NCI-H2029 treated with DMSO at 0.1 percent for 48 hours (cell line): Measurements from ENCODE around the gene ATP1A2.

ENCODE experiments used
- DNase-seq: peaks from one replicate; lab custom pipeline; 2025; lab: John Stamatoyannopoulos, UW

Gene ATP1A2

DNA sequence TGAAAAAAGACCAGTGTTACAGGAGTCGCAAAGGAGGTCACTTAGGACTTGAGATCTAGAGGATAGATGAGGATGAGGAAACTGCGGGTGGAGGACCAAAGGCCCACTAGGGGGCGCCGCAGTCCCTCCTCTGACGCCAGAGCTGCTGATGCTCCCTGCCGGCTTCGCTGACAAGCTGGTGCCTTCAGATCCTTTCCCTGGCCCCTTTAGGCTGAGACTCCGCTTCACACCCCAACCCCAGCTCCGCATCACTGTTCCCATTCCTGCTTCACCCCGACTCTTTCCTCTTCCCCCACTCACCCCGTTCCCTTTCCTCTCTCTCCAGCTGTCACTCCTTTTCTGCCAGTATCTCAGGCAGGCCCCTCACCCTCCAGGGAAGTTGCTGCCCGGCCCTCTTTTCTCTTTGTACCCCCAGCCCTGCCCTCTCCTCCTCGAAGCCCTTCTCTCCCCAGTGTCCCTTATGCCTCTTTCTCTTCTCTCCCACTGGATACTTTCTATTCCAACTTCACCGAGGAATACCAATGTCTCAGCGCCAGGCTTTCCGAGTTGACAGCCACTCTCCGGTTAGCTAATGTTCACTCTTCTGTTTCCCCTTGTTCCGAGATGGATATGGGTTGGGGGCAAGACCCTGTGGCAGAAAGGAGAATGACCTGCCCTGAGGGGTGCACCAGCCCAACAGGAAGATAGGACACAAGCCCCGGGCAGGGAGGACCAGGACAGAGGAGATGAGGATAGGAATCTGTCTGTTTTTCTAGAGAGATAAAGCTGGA, 29.7 kb upstream of the ATP1A2 start:
- DNase-seq, result peak; percentile 6

DNA sequence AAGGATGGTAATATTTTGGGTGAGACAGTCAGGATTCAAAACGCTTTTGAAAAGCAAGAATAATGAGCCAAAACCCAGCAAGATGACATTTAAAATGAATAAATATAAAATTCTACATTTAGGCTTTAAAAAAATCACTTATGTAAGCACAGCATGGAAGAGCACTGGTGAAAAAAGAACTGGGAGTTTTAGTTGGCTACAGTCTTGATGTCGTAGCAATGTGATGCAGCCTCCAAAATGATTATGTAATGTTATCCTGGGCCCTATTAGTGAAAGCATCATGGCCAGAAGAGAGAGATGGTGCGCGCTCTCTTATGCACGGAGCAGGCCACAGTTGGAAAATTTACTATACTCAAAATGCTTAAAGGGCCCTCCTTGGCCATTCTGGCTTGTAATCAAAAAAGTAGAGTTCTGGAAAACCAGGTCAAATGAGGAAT, 29.1 kb upstream of the ATP1A2 start:
- no peak for DNase-seq

DNA sequence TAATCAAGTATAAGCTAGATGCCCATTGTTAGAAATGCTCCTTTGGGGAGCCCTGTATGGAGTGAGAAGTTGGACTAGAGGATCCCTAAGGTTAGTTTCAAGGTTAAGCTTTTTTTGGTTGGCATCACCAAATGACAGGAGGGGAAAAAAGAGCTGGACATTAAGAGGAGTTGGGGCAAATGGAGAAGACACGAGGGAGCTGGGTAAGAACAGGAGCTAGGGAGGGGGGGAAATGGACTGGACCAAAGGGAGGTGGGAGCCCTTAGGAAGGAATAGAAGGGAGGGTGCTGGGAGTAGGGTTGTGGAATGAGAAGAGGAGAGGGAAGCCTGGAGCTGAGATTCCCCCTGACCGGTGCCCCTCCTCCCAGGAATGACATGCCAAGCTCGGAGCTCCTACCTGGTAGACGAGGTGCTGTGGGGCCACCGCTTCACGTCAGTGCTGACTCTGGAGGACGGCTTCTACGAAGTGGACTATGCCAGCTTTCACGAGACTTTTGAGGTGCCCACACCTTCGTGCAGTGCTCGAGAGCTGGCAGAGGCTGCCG, 28.4 kb upstream of the ATP1A2 start:
- DNase-seq, result no peak

DNA sequence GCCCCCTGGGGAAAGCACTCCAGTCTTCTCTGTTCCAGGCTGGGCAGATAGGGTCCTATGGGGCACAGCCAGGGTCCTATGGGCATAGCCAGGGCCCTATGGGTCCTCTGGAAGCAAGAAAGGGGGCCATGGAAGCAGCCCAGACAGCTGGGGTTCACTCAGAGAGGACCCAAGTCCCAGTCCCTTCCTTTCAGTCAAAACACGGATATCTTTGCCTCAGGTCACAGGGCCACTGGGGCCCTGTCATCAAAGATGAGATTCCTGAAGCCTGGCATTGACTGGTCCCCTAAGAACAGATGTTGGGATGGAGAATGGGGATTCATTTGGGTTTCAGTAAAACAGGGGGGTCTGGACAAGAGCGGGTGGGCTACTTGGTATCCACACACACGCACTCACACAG, 25.7 kb upstream of the ATP1A2 start:
- no peak for DNase-seq

DNA sequence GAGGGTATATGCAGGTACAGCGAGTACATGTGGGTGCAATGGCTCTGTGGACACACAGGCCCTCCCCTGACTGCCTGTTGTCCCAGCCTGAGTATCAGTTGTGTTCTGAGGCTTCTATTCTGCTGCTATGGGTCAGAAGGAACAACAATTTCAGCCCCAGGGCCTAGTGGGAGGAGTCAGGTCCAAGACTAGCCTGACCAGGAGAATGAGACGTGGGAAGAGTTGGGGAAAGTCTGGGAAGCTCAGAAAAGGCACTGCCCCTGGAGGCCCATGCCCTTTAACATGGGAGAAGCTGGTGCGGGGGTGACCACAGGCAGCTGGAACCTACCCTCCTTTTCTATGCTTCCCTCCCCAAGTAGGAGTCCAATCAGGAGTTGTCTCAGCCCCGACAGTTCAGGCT, 24.8 kb upstream of the ATP1A2 start:
- DNase-seq, result no peak

DNA sequence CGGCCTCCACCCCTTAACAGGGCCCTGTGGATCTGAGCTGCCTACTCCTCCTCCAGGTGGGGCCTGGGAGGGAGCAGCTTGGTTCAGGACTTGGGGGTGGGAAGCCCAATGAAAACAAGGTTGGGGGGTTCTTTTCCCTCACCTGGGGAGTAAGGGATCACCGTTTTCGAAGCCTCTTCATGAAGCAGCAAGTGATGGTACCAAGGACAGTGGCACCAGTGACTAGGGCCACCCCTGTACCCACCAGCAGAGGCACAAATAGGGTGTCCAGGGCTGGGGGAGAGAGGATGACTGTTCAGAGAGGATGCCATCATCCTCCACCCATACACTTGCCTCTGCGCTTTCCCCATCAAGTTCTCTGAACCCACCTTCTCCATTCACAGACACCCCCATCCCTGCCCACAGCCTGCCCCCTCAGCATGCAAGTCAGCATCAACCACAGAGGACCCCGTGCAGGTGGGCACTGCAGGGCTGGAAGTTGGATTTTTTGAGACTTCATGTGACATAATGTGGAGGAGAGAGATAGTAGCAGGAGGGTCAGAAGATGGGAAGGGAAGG, 23.8 kb upstream of the ATP1A2 start:
- no peak for DNase-seq

DNA sequence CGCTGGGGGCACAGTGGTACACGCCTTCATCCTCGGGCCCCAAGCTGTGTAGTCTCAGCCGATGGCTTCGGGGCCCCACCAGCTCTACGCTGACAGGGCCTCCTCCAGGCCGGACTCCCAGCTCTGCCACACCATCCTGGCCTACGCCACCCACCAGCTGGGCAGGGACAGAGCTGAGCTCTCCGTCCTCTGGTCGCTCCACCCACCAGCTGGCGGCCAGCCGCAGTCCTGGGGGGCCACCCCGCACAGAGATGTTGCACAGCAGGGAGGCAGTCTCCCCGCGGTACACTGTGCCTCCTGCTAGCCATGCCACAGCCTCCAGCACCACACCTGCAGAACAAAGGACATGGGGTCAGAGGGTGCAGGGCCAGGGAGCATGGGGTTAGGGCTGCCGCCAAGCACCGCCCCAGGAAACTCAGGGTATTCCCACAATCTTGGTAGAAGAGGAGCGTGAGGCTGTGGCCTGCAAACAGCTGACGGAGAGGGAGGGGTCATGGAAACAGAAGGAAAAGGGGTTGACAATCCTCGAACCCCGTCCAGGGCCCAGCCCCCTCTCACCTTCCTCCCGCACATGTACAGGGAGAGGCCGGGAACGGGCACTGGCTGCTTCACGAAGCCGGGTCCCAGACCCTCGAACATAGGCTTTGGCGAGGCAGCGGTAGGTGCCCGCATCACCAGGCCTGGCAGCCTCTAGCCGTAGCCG, 23.0 kb upstream of the ATP1A2 start:
- DNase-seq, result no peak

DNA sequence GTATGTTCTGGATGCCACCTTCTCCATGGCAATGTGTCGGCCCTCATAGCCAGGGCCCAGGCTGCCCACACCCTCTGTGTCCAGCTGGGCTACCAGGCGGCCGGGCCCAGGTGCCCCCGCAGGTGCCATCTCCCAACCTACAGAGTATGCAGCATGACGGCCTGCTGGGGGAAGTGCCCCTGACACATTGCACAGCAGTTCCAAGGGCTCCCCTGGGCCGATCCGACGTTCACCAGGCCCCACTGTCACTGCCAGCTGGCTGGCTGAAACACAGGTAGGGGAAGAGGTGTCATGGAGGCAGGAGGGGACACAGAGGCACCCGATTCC, 22.5 kb upstream of the ATP1A2 start:
- DNase-seq, result no peak

DNA sequence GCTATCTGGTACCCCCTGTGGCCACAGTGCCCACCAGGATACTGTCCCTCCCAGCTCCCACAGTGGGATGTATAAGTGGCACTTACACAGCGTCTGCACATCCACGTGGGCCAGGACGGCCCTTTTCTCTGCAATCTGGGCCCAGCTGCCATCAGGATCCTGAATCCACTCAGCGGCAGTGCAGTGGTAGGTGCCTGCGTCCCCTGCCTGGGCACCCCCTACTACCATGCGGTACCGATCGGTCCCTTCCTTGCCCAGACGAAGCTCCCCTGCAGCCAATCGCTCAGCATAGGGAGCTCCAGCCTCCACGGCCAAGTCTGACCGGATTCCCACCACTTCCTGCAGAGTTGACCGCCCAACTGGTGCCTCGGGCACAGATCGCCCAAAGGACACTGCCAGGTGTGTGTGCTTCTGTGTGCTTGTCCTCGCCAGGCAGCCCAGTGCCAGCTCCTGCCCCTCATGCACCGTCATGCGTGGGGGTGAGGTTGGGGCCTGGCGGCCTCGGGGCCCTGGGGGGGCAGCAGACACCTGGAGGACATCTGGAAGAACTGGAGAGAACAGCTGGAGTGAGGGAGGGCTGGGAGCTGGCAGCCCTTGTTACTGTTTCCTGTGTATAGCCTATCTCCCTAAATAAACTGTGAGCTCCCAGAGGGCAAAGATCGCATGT, 21.8 kb upstream of the ATP1A2 start:
- no peak for DNase-seq

DNA sequence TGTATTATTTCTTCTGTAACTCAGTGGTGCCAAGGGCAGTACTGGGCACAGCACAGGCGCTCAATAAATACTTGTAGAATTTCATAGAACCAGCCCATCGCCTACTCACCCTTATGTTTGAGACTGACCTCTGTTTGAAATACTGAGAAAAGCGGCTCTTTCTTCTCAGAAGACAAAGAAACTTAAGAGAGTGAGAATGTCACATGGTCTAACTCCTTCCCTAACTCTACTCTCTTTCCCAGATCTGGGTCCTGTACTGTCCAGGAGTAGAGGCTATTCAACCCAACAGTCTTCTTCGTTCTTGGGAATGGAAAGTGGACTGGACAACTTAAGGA, 21.3 kb upstream of the ATP1A2 start:
- no peak for DNase-seq

DNA sequence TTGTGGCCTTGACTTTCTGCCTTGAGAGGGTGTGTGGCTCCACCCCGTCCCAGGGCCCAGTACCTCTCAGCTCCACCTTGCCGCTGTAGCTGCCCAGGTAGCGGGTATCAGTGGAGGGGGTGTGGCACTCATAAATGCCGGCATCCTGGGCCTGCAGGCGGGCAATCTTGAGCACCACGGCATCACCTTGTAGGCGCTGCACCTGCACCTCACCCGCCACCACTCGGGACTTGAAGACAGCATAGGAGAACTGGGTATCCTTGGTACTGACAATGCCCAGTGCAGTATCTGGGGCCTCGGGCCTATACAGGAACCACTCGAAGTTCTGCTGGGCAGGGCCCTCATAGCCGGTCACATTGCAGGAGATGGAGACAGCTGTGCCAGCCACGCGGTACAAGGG, 20.8 kb upstream of the ATP1A2 start:
- DNase-seq, result no peak

DNA sequence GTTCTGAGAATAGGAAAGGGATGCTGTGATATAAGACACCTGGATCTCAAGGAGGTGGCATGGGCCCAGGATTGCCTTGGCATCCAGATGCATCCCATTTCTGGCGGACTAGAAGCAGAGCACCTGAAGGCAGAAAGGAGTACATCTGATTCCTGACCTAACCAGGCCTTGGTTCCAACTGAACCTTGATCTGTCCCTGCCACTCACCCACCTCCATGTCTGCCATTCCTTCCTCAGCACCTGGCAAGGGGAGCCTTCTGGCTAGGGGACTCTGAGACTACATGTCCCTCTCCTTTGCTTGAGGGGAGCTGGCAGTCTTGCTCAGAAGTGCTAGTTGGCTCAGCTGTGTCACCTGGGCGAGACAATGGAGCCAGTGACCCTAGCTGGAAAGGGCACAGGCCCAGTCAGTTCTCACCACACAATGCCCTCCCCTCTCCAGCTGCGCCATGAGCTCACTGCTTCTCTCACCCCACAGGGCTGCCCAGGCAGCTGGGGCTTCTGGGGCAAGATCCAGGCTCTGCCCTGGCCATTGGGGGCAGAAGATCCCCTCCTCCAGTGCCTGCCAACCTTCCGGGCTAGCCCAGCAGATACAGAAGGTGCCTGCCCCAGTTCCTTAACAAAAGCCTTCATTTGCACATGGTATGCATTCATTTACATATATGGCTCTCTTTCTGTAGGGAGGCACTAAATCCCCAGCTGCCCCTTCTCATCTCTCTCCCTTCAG, 20.0 kb upstream of the ATP1A2 start:
- no peak for DNase-seq

DNA sequence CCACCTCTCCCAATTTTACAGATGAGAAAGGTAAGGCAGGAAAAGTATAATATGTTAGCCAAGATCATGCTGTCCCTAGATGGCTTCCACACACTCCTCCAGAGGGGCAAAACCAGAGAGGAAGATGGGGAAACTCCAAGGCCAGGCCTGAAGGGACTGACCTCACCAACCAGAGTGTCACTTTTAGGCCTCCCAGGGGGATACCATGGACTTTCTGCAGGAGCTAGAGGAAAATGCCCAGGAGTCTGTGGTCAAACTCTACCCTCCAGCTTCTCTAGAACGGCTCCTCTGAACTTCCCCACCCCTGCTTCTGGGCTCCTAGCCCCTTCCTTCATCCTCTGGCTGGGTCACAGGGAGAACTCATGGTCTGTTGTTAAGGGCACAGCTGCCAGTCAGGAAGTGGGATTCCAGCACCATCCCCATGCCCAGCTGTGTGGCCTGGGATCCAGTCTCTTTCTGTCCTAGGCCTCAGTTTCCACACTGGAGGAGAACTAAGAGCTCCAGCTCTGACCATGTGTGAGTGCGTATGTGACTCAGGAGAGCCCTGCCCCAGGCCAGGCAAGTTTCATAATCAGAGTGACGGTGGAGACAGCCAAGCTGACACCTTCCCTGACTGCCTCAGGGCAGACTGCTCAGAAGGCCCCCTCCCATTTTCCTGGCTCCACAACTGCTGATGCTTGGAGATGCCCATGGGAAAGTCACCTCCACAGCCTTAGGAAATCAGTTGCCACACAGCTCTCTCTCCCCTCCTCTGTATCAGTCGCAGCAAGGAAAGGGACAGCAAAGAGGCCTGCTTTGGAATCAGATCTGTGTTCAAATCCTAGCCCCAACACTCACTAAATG, 19.1 kb upstream of the ATP1A2 start:
- no peak for DNase-seq

DNA sequence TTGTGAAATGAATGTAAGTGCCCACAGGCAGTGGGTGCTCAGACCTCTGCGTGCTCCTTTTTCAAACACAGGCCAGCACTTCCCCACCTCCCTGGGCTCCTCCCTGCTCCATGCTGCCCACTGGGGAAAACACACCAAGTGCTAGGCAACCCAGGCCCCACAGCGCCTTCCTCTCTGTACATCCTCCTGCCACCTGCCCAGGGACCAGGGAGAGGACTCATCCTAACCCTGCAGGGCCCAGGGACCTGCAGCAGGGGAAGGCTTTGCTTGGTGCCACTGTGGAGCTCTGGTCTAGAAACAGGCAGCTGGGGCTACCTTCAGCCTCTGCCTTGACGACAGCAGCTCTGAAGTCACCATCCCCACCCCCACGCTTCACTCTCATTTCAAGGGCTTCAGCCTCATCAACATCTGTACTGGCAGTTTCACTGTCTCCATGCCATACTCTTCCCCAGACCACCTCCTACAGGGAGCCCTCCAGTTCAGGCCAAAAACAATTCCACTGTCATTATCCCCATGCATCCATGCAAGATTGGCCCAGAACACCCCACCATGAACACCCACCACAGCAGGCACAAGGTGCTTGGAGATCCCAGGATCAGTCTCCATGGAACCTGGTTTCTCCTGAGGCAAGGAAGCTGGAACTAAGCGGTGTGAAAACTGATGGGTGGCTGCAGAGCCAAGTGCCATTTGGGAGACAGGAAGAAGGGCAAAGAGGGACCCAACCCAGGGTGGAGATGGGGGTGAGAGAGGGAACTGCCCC, 18.2 kb upstream of the ATP1A2 start:
- no peak for DNase-seq

DNA sequence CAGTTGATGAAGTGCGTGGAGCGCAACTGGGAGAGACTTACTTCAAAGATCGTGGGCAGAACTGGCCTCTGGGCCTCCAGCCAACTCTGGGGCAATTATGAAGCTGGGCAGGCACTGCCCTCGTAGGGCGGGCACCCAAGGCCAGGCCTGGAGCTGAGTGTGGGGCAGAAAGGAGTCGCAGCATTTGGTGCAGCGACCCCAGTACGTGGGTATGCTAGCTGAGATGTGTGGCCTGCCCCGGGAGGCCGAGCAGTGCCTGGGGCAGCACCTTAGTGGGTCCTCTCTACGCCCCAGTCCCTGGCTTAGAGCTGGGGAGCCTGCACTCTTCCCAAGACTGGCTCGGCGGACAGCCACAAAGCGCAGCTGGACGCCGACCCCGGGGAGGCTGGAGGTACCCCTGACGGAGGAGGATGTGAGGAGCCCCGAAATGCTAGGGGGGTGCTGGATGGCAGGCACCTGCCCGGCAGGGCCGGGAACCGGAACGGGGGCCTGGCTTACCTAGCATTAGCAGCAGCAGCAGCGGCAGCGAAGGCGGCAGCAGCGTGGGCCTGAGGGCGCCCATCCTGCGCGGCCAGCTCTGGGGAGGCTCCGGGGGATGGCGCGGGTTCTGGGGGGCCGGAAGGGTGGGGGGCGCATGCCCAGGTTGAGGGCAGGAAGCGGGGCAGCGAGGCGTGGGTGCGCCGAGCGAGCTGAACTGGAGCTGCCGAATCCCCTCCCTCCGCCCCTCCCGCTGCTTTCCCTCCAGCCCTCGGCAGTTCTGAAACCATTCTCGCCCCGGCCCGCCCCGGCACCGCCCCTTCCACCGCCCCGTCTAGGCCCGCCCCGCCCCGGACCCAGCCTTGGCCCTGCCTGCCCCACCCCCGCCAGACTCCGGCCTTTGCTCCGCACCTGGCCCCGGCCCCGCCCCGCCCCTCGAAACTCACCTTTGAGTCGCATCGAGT, 17.4 kb upstream of the ATP1A2 start, which contains the start of gene IGSF8:
IGSF8 (minus strand) TSS at position 709 of the 941 bp plus-strand sequence; CDS start at position 562, 147 bp downstream.
- peak; percentile 62 for DNase-seq

DNA sequence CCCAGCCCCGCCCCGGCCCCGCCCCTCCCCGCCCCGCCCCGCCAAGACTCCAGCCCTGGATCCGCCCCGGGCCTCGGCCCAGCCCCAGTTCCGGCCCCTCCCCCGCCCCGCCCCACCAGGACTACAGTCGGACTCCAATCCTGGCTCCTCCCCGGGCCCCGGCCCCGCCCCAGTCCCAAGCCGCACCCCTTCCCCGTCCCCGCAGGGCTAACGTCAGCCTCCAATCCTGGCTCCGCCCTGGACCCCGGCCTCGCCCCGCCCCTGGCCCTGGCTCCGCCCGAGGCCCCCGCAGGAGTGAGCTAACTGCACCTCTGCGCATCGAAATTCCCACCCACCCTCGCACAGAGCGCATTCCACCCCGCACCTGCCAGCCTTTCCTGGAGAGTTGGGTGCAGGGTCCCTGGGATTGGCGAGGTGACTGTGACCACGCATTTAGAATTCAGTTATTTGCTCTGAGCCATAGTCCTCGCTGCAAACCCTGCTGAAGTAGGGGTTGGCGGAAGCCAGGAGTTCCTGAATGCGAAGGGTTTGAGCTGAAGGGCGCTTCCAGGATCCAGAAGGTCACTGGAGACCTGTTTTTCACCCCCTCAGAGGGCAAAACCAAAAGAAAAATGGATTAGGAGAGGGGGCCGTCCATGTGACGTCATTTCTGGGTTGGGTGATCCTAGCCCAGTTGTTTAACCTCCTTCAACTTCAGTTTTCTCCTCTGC, 16.6 kb upstream of the ATP1A2 start:
- peak; percentile 72 for DNase-seq

DNA sequence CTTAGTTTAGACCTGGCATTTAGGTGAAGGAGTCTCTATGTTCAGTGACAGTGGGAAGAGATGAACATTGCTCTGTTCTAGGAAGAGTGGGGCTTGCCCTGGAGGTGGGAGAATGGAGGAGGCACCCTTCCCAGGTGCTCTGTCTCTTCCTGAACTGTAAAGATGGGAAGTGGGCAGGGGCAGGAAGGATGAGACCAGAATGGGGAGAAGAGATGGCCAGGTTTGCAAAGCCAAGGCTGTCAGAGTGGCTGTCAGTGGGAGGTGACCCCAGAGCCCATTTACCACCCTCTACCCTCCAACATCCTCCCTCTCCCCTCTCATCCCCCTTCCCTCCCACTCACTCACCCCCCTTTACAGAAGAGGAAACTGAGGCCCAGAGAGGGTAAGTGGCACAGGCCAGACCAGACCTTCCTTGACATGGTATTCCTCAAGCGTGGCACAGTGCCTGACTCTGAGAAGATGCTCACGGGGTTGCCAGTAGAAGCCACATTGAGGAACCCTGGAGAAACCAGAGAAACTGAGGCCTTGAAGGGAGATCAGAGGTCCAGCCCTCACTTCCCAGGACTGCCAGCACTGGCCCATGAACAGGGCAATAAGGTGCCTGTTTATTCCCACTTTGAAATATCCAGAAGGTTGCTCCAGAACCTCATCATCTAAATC, 15.7 kb upstream of the ATP1A2 start:
- DNase-seq, result no peak
